ENCODE results near the gene ALDH2.

Gene ALDH2

GRCh38 chr12:111768159-111768895, 1.6 kb downstream of the ALDH2 start:
- peaks cover 0 to 56% (median 35%) of the 10 kb centered on the region in 4 donors for H3K4me1 ChIP-seq
- H3K27ac ChIP-seq, result peak overlapping the region; percentile 86 to 94
- DNase-seq, result no peak
- peak overlapping the region; percentile 80 to 88 for H3K4me3 ChIP-seq
- no peaks in the 10 kb centered on the region for H3K36me3 ChIP-seq
- intact Hi-C loops (cut with DNase I; ENCODE audit: low total_unique reads), result no loop called here
- no peaks in the 10 kb centered on the region for H3K9me3 ChIP-seq
- H3K27me3 ChIP-seq, result no peaks in the 10 kb centered on the region
- TF ChIP-seq CTCF (IDR thresholded peaks at IDR 0.05), result no peak

DNA sequence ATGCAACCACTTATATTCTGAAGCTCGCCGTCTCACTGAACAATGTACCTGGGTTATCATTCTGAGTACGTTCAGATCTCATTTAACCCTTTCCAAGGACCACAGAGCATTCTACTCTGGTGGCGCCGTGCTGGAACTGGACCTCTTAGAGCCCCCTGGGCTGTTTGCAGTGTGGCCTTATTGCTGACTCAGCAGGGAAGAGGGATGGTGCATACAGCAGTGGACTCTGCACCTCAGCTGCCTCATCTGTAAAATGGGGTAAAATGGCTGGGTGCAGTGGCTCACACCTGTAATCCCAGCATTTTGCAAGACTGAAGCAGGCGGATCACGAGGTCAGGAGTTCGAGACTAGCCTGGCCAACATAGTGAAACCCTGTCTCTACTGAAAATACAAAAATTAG, 2.9 kb downstream of the ALDH2 start:
- Histone ChIP-seq H3K27ac (no peak overlapping the region), H3K9me3 (no peaks in the 10 kb centered on the region), H3K27me3 (no peaks in the 10 kb centered on the region), H3K4me1 (peaks cover 0 to 69% (median 47%) of the 10 kb centered on the region in 4 donors), H3K36me3 (no peaks in the 10 kb centered on the region), H3K4me3 (no peak overlapping the region)
- no peak for DNase-seq
- intact Hi-C loops (cut with DNase I; ENCODE audit: low total_unique reads), result no loop called here
- no peak for TF ChIP-seq CTCF (IDR thresholded peaks at IDR 0.05)

DNA sequence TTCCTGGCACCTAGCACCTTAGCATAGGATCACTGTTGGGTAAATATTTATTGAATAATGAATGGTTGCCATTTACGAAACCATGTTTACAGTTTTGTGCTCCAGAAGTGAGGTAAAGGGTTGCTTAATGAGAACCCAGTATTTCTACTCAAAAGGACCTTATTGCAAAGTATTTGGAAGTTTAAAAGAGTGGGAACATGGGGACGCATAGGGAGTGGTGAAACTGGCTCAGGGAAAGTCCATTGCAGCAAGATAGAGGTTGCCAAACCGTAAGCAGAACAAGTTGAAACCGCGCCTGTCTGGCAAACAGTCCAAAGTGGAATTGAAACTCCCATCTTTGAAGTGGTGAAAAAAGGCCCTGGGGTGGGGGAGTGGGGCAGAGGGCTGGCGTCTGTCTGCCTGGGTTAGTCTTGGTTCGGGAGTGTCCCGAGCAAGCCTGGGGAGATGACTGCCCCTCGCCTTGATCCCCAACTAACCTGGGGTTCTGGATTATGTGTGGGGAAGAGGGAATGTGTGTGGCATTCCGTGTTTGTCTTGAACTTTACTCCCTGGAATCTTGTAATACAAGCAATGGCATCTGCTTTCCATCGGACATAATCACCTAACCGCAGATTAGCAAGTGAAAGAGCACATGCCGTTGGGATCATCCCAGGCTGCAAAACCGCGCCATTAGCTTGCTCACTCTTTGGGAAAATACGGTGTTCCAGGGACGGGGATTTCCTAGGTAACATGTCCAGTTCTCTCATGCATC, 7.2 kb downstream of the ALDH2 start:
- peak overlapping the region; percentile 83 to 92 for H3K27ac ChIP-seq
- H3K9me3 ChIP-seq, result no peaks in the 10 kb centered on the region
- H3K36me3 ChIP-seq, result peaks cover 0 to 6% (median 0%) of the 10 kb centered on the region in 3 donors
- H3K27me3 ChIP-seq, result no peaks in the 10 kb centered on the region
- peak overlapping the region; percentile 8 to 24 for H3K4me3 ChIP-seq
- no peak for TF ChIP-seq CTCF (IDR thresholded peaks at IDR 0.05)
- DNase-seq, result peak; percentile 88 to 89
- intact Hi-C loops (cut with DNase I; ENCODE audit: low total_unique reads), result no loop called here
- H3K4me1 ChIP-seq, result peaks cover 5 to 91% (median 62%) of the 10 kb centered on the region in 4 donors

DNA sequence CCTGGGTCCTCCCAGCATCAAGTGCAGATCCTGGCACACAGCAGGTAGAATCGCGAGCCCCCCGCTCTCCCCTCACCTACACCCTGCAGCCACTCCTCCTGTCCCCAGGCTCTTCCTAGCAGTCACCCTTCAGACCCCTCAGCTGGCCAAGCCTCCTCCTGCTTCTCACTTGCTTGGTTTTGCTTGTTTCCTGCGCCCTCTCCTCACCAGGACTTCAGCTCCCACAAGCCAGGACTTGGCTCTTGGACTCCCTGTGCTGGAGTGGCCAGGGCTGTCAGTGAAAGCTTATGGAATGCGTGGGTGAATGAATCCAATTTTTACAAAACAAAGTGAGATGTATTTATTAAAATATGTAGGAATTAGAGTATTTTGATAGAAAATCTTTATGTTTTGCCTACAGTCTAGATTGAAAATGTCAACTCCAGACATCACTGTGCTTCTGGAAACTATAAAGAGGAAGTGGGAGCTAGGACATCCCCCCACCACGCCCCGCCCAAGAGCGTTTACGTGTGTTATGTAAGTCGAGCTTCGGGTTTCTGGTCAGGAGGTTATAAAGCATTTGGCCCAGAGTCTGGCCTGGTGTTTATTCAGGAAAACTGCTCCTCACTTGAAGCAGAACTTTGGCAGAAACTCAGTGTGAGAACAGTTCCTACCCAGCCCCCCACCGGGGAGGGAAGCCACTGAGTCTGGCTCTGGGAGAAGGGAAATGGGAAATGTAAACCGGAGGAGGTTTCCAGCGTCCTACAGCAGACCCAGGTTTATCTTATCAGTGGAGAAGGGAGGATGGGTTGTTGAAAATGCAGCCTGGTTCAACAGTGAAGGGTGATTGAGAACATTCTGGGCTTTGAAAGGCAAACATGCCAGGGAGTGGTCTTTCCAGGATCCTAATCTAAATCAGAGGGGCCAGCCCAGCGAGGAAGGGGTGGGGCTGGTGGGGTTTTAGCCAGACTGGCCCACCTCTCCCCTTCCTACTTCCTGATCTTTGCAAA, 8.8 kb downstream of the ALDH2 start:
- H3K36me3 ChIP-seq, result peaks cover 0 to 16% (median 0%) of the 10 kb centered on the region in 3 donors
- H3K9me3 ChIP-seq, result no peaks in the 10 kb centered on the region
- intact Hi-C loops (cut with DNase I; ENCODE audit: low total_unique reads), result no loop called here
- peak overlapping the region; percentile 83 to 92 for H3K27ac ChIP-seq
- no peaks in the 10 kb centered on the region for H3K27me3 ChIP-seq
- H3K4me1 ChIP-seq, result peaks cover 5 to 79% (median 49%) of the 10 kb centered on the region in 4 donors
- no peak for TF ChIP-seq CTCF (IDR thresholded peaks at IDR 0.05)
- peak overlapping the region; percentile 24 to 27 for H3K4me3 ChIP-seq
- DNase-seq, result peak; percentile 91 to 94

DNA sequence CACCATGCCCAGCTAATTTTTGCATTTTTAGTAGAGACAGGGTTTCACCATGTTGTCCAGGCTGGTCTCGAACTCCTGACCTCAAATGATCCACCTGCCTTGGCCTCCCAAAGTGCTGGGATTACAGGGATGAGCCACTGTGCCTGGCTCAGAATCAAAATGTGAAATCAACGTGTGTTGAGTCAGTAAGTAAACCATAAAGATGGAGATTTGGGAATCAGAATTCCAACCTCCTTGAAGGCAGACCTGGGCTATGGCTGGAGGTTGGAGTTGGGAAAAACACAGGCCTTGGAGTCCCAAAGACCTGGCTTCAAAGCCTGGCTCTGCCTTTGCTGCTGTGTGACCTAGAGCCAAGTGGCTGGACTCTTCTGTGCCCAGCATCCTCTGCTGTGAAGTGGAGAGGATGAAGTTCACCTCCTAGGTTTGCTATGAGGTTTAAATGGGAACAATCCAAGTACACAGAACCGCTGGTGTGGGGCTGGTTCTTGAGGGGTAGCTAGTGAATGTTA, 10.2 kb downstream of the ALDH2 start:
- Histone ChIP-seq H3K4me3 (no peak overlapping the region), H3K27ac (peak overlapping the region; percentile 83 to 92), H3K36me3 (peaks cover 9 to 30% (median 10%) of the 10 kb centered on the region in 3 donors)

More for the DNA sequence above, 10.2 kb downstream of the ALDH2 start:
- no peak for DNase-seq
- Histone ChIP-seq H3K27me3 (no peaks in the 10 kb centered on the region), H3K9me3 (no peaks in the 10 kb centered on the region), H3K4me1 (peaks cover 5 to 65% (median 44%) of the 10 kb centered on the region in 4 donors)
- intact Hi-C loops (cut with DNase I; ENCODE audit: low total_unique reads), result no loop called here
- no peak for TF ChIP-seq CTCF (IDR thresholded peaks at IDR 0.05)

Data from tibial artery (tissue), 4 donors.